AG04450 (cell line): Measurements from ENCODE around the gene UBE4B. TPM values are rescaled to one million over a fixed set of nuclear protein-coding genes. Genes with fewer than 3 reads are reported as not detected.

Source experiments
- CTCF ChIA-PET: fragments of 300-600, 350-600 bp; formaldehyde crosslinking; extraction: SDS; loops from one replicate; lab custom pipeline; 2022; ENCODE audit warnings: antibody characterized with exemption, inconsistent platforms; lab: Charles Lee
- POLR2A ChIA-PET: fragments of 350-600 bp; formaldehyde crosslinking; extraction: SDS; loops from one replicate; lab custom pipeline; 2021; ENCODE audit warnings: antibody characterized with exemption, inconsistent platforms; lab: Yijun Ruan, JAX
- DNase-seq: peaks from one replicate; pipeline ENCODE4 v3.0.0-alpha.2; 2011; ENCODE audit warnings: low read depth, low spot score
- H3K27ac ChIP-seq: one replicate; pipeline ENCODE4 v1.5.1; 2012; ENCODE audit warnings: low read depth, low read length, control low read depth
- H3K27me3 ChIP-seq: one replicate; pipeline ENCODE4 v1.6.0; 2012; ENCODE audit warnings: low read length; ENCODE audit not compliant: control insufficient read depth, insufficient read depth
- H3K4me3 ChIP-seq: 2 replicates; pipeline ENCODE4 v1.5.1; 2011; ENCODE audit warnings: mild to moderate bottlenecking, low read depth, low read length, control low read depth
- H3K9me3 ChIP-seq: 2 replicates; pipeline ENCODE4 v1.5.1; 2012; ENCODE audit warnings: low read length; ENCODE audit not compliant: control insufficient read depth, insufficient read depth
- polyA plus RNA-seq: library from polyadenylated mRNA; depleted of rRNA; stranded (reverse); fragments of >200 nt; gene quantifications from 2 replicates; pipeline ENCODE4 v1.2.3, GENCODE V29; 2011
- TF ChIP-seq, protein P1 (sequence below): IDR thresholded peaks from 2 replicates; pipeline ENCODE4 v1.5.1; 2011; ENCODE audit warnings: low read depth, low read length, control low read depth, inconsistent platforms

The UBE4B gene
- polyA plus RNA-seq, 1 experiment: 28.1 TPM

DNA sequence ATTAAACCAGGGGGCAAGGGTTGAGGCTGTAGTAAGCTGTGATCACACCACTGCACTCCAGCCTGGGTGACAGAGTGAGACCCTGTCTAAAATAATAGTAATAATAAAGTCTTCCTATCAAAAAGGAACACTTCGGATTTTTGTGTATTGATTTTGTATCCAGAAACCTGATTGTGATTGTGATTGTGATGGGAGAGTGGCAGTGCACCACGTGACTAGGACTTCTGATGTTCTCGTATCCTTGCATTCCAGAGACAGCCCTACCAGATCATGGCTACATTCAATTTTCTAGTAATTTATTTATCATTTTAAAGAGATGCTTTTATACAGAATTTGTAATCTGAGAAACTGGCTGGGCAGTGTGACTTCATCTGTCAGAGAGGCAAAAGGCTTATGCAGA is 175.1 kb downstream of the UBE4B start:
- H3K27me3 ChIP-seq: no peaks in the 10 kb centered on the region
- H3K9me3 ChIP-seq: no peaks in the 10 kb centered on the region
- ChIA-PET POLR2A (no interaction called here), CTCF (interaction anchor here (0.9 to 3.2 kb wide), 3 partner anchors 14 to 257 kb away, joined by 3 to 17 read pairs (median 3); no protein-coding TSS in a partner anchor)
- TF ChIP-seq, protein P1, sequence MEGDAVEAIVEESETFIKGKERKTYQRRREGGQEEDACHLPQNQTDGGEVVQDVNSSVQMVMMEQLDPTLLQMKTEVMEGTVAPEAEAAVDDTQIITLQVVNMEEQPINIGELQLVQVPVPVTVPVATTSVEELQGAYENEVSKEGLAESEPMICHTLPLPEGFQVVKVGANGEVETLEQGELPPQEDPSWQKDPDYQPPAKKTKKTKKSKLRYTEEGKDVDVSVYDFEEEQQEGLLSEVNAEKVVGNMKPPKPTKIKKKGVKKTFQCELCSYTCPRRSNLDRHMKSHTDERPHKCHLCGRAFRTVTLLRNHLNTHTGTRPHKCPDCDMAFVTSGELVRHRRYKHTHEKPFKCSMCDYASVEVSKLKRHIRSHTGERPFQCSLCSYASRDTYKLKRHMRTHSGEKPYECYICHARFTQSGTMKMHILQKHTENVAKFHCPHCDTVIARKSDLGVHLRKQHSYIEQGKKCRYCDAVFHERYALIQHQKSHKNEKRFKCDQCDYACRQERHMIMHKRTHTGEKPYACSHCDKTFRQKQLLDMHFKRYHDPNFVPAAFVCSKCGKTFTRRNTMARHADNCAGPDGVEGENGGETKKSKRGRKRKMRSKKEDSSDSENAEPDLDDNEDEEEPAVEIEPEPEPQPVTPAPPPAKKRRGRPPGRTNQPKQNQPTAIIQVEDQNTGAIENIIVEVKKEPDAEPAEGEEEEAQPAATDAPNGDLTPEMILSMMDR: no peak
- DNase-seq: no peak
- H3K4me3 ChIP-seq: no peak overlapping the region
- H3K27ac ChIP-seq: no peak overlapping the region

GRCh38 chr1:10208537-10208936 is 175.8 kb downstream of the UBE4B start:
- TF ChIP-seq, protein P1: no peak
- CTCF ChIA-PET: interaction anchor here (0.6 to 3.2 kb wide), 12 partner anchors 8 to 334 kb away, joined by 3 to 20 read pairs (median 6); no protein-coding TSS in a partner anchor
- Histone ChIP-seq H3K9me3 (no peaks in the 10 kb centered on the region), H3K4me3 (no peak overlapping the region), H3K27me3 (no peaks in the 10 kb centered on the region), H3K27ac (no peak overlapping the region)
- no peak for DNase-seq
- POLR2A ChIA-PET: interaction anchor here (0.6 kb wide), 1 partner anchor 403 kb away, joined by 4 read pairs; no protein-coding TSS in a partner anchor

- DNase-seq: no peak
- H3K4me3 ChIP-seq: peak overlapping the region; percentile 73
- H3K27ac ChIP-seq: peak overlapping the region; percentile 99
- H3K27me3 ChIP-seq: no peaks in the 10 kb centered on the region
- ChIA-PET POLR2A (interaction anchor here (0.7 to 1.4 kb wide), 5 partner anchors 17 to 206 kb away, joined by 3 to 5 read pairs (median 4); partner anchors contain the start of gene UBE4B), CTCF (interaction anchor here (0.6 to 3.2 kb wide), 59 partner anchors 9 to 335 kb away, joined by 3 to 22 read pairs (median 5); partner anchors contain the start of genes LZIC and NMNAT1)
- TF ChIP-seq, protein P1: no peak
- H3K9me3 ChIP-seq: no peaks in the 10 kb centered on the region
These were observed 176.8 kb downstream of the UBE4B start for GRCh38 chr1:10209590-10209904.

DNA sequence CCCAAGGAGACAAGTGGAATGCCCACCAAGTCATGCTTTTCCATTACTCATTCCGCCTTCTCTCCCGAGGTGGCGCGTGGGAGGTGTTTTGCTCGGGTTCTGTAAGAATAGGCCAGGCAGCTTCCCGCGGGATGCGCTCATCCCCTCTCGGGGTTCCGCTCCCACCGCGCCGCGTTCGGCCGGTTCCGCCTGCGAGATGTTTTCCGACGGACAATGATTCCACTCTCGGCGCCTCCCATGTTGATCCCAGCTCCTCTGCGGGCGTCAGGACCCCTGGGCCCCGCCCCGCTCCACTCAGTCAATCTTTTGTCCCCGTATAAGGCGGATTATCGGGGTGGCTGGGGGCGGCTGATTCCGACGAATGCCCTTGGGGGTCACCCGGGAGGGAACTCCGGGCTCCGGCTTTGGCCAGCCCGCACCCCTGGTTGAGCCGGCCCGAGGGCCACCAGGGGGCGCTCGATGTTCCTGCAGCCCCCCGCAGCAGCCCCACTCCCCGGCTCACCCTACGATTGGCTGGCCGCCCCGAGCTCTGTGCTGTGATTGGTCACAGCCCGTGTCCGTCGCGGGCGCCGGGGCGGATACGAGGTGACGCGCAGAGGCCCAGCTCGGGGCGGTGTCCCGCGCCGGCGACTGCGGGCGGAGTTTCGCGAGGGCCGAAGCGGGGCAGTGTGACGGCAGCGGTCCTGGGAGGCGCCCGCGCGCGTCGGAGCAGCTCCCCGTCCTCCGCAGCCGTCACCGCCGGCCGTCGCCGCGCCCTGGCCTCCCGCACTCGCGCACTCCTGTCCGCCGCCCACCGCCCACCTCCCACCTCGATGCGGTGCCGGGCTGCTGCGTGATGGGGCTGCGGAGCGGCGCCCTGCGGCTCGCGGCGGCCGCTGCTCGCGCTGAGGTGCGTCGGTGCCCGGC is 177.4 kb downstream of the UBE4B start, which contains the start of gene KIF1B:
Gene KIF1B (plus strand): TSS at position 666 of the 906 bp plus-strand sequence. CDS start 21,759 bp downstream, outside the sequence.
- CTCF ChIA-PET: interaction anchor here (0.6 to 3.2 kb wide), 66 partner anchors 8 to 320 kb away, joined by 3 to 22 read pairs (median 5); partner anchors contain the start of genes LZIC and NMNAT1
- H3K9me3 ChIP-seq: no peaks in the 10 kb centered on the region
- DNase-seq: peak; percentile 96
- peak within 1 kb of the TSS; percentile 99 for H3K27ac ChIP-seq
- TF ChIP-seq, protein P1: peak; percentile 92
- H3K27me3 ChIP-seq: no peaks in the 10 kb centered on the region
- POLR2A ChIA-PET: interaction anchor here (0.5 to 1.4 kb wide), 13 partner anchors 16 to 206 kb away, joined by 3 to 6 read pairs (median 4); partner anchors contain the start of gene UBE4B
- peak within 1 kb of the TSS; percentile 99 for H3K4me3 ChIP-seq
